Tongue (tissue), 2 donors: ENCODE results near the gene CDYL. TPM values are rescaled to one million over a fixed set of nuclear protein-coding genes. Genes with fewer than 3 reads are reported as not detected.
"Not testable (repeated sequence)": the region's sequence is repeated elsewhere in the genome, so short reads cannot be mapped to it uniquely, and the experiment has no call there.

ENCODE experiments used
- DNase-seq: peaks from one replicate; pipeline ENCODE4 v3.0.0-alpha.2; 2015
- total RNA-seq: library from RNA; depleted of rRNA; stranded (reverse); fragments of >200 nt; gene quantifications from one replicate; pipeline ENCODE4 v1.2.3, GENCODE V29; 2014

The CDYL gene
- total RNA-seq, 1 donor from 2014 or later = 32.6 TPM

- DNase-seq = no peak
Observed at GRCh38 chr6:4804095-4804494, 27.9 kb downstream of the CDYL start.

- peak; percentile 62 for DNase-seq
Observed at GRCh38 chr6:4805553-4806336, 29.5 kb downstream of the CDYL start.

GRCh38 chr6:4806337-4806725, 30.1 kb downstream of the CDYL start:
- no peak for DNase-seq

GRCh38 chr6:4806791-4807190, 30.6 kb downstream of the CDYL start:
- DNase-seq = no peak

- DNase-seq = no peak
Observed at GRCh38 chr6:4808396-4808795, 32.2 kb downstream of the CDYL start.

- no peak for DNase-seq
Observed at GRCh38 chr6:4809999-4810918, 34.1 kb downstream of the CDYL start.

GRCh38 chr6:4812068-4812467, 35.9 kb downstream of the CDYL start:
- DNase-seq = no peak

- no peak for DNase-seq
Observed at GRCh38 chr6:4813055-4813454, 36.9 kb downstream of the CDYL start.

- no peak for DNase-seq
Observed at GRCh38 chr6:4814212-4814611, 38.0 kb downstream of the CDYL start.

- DNase-seq = no peak
Observed at GRCh38 chr6:4814987-4815386, 38.8 kb downstream of the CDYL start.

- DNase-seq = no peak
Observed at GRCh38 chr6:4815584-4815983, 39.4 kb downstream of the CDYL start.

- no peak for DNase-seq
Observed at GRCh38 chr6:4816904-4817303, 40.7 kb downstream of the CDYL start.

GRCh38 chr6:4817551-4817950, 41.3 kb downstream of the CDYL start:
- DNase-seq = no peak

GRCh38 chr6:4818272-4818938, 42.2 kb downstream of the CDYL start:
- no peak for DNase-seq

GRCh38 chr6:4819706-4820283, 43.6 kb downstream of the CDYL start:
- no peak for DNase-seq

GRCh38 chr6:4820704-4821276, 44.6 kb downstream of the CDYL start:
- peak; percentile 26 for DNase-seq

- DNase-seq = no peak
Observed at GRCh38 chr6:4822476-4822875, 46.3 kb downstream of the CDYL start.

GRCh38 chr6:4828187-4828698, 52.0 kb downstream of the CDYL start:
- DNase-seq = no peak

GRCh38 chr6:4829089-4829488, 52.9 kb downstream of the CDYL start:
- DNase-seq = no peak

GRCh38 chr6:4835540-4835939, 59.3 kb downstream of the CDYL start:
- not testable (repeated sequence) for DNase-seq

- DNase-seq = no peak
Observed at GRCh38 chr6:4840169-4840568, 64.0 kb downstream of the CDYL start.

- no peak for DNase-seq
Observed at GRCh38 chr6:4844108-4844507, 67.9 kb downstream of the CDYL start.
